Lower lobe of right lung (tissue), 2 donors: ENCODE data around the gene TMEM175. TPM values are rescaled to one million over a fixed set of nuclear protein-coding genes. Genes with fewer than 3 reads are reported as not detected.
A peak's percentile ranks its signal among the peaks of the same experiment; 100 is the strongest.
"Not testable (repeated sequence)": the region's sequence is repeated elsewhere in the genome, so short reads cannot be mapped to it uniquely, and the experiment has no call there.

ENCODE experiments used
- ATAC-seq, 2 donors: fragments of 200-7000 bp; cut with Tn5 transposase; one replicate each; pipeline ENCODE4 v1.9.1; 2020 to 2022; ENCODE audit warnings: mild to moderate bottlenecking in 2 of 2, moderate library complexity in 2 of 2
- DNase-seq: peaks from one replicate; pipeline ENCODE4 v3.0.0-alpha.2; 2020
- H3K27ac ChIP-seq: fragments of 200-600 bp; one replicate; pipeline ENCODE4 v1.8.0; 2022
- H3K27me3 ChIP-seq: fragments of 200-600 bp; one replicate; pipeline ENCODE4 v1.8.0; 2022; ENCODE audit warnings: low read depth
- H3K36me3 ChIP-seq: fragments of 200-600 bp; one replicate; pipeline ENCODE4 v1.8.0; 2022; ENCODE audit warnings: mild to moderate bottlenecking
- H3K4me1 ChIP-seq: fragments of 200-600 bp; one replicate; pipeline ENCODE4 v1.8.0; 2022
- H3K4me3 ChIP-seq: fragments of 200-600 bp; one replicate; pipeline ENCODE4 v1.8.0; 2022; ENCODE audit warnings: mild to moderate bottlenecking
- H3K9me3 ChIP-seq: fragments of 200-600 bp; one replicate; pipeline ENCODE4 v1.8.0; 2022
- intact Hi-C: fragments of 100-400 bp; cut with DNase I; formaldehyde crosslinking; loops from one replicate; pipeline ENCODE4 v1.11.0; 2022
- total RNA-seq: library from RNA; stranded (reverse); fragmentation: NEBNext Ultra II Directional; extraction: Animal tissue kit (Norgen Biotek cat#: 25700); gene quantifications from one replicate; pipeline ENCODE4 v1.2.1, GENCODE V29; 2021
- TF ChIP-seq, protein P1 (sequence below): fragments of 200-600 bp; IDR thresholded peaks from one replicate; pipeline ENCODE4 v1.8.0; 2022; ENCODE audit warnings: antibody characterized with exemption, mild to moderate bottlenecking
- donor health status: DM: no; HTN: yes; CAD: no; lungs with severe emphysema.

The TMEM175 gene
- total RNA-seq, 1 donor from 2014 or later: 45.3 TPM

GRCh38 chr4:929096-929765 is 3.0 kb upstream of the TMEM175 start:
- peaks cover 4% of the 10 kb centered on the region for H3K36me3 ChIP-seq
- DNase-seq: no peak
- no peaks in the 10 kb centered on the region for H3K9me3 ChIP-seq
- peaks cover 45% of the 10 kb centered on the region for H3K4me1 ChIP-seq
- no peak overlapping the region for H3K27ac ChIP-seq
- H3K27me3 ChIP-seq: no peaks in the 10 kb centered on the region
- TF ChIP-seq, protein P1, sequence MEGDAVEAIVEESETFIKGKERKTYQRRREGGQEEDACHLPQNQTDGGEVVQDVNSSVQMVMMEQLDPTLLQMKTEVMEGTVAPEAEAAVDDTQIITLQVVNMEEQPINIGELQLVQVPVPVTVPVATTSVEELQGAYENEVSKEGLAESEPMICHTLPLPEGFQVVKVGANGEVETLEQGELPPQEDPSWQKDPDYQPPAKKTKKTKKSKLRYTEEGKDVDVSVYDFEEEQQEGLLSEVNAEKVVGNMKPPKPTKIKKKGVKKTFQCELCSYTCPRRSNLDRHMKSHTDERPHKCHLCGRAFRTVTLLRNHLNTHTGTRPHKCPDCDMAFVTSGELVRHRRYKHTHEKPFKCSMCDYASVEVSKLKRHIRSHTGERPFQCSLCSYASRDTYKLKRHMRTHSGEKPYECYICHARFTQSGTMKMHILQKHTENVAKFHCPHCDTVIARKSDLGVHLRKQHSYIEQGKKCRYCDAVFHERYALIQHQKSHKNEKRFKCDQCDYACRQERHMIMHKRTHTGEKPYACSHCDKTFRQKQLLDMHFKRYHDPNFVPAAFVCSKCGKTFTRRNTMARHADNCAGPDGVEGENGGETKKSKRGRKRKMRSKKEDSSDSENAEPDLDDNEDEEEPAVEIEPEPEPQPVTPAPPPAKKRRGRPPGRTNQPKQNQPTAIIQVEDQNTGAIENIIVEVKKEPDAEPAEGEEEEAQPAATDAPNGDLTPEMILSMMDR: no peak
- intact Hi-C loops: no loop called here
- ATAC-seq: no peak
- no peak overlapping the region for H3K4me3 ChIP-seq

- no peaks in the 10 kb centered on the region for H3K27me3 ChIP-seq
- DNase-seq (no peak), ATAC-seq (no peak)
- peaks cover 4% of the 10 kb centered on the region for H3K36me3 ChIP-seq
- no peaks in the 10 kb centered on the region for H3K9me3 ChIP-seq
- H3K4me1 ChIP-seq: peaks cover 41% of the 10 kb centered on the region
- H3K4me3 ChIP-seq: peak overlapping the region; percentile 97
- H3K27ac ChIP-seq: no peak overlapping the region
- intact Hi-C loops: no loop called here
- TF ChIP-seq, protein P1: no peak
Measured at GRCh38 chr4:930028-930551, 2.2 kb upstream of the TMEM175 start.

- H3K4me1 ChIP-seq: peaks cover 39% of the 10 kb centered on the region
Measured at GRCh38 chr4:930827-931193, 1.4 kb upstream of the TMEM175 start.

GRCh38 chr4:931194-931959 is 883 bp upstream of the TMEM175 start:
- no peaks in the 10 kb centered on the region for H3K27me3 ChIP-seq
- peak; percentile 20 to 25 for ATAC-seq
- H3K4me3 ChIP-seq: peak overlapping the region; percentile 97
- intact Hi-C loops: no loop called here
- TF ChIP-seq, protein P1: no peak
- H3K36me3 ChIP-seq: peaks cover 2% of the 10 kb centered on the region
- H3K27ac ChIP-seq: peak overlapping the region; percentile 96
- H3K4me1 ChIP-seq: peaks cover 34% of the 10 kb centered on the region
- DNase-seq: no peak
- H3K9me3 ChIP-seq: no peaks in the 10 kb centered on the region

More at GRCh38 chr4:930827-931193, 1.4 kb upstream of the TMEM175 start:
- intact Hi-C loops: no loop called here
- peaks cover 4% of the 10 kb centered on the region for H3K36me3 ChIP-seq
- H3K27ac ChIP-seq: peak overlapping the region; percentile 96
- no peak for DNase-seq
- H3K27me3 ChIP-seq: no peaks in the 10 kb centered on the region
- no peak for ATAC-seq
- H3K9me3 ChIP-seq: no peaks in the 10 kb centered on the region
- H3K4me3 ChIP-seq: peak overlapping the region; percentile 97
- TF ChIP-seq, protein P1: no peak

GRCh38 chr4:932713-933070 is 432 bp downstream of the TMEM175 start:
- peak in 1 of 2 donors; percentile 17 for ATAC-seq
- intact Hi-C loops: no loop called here

DNA sequence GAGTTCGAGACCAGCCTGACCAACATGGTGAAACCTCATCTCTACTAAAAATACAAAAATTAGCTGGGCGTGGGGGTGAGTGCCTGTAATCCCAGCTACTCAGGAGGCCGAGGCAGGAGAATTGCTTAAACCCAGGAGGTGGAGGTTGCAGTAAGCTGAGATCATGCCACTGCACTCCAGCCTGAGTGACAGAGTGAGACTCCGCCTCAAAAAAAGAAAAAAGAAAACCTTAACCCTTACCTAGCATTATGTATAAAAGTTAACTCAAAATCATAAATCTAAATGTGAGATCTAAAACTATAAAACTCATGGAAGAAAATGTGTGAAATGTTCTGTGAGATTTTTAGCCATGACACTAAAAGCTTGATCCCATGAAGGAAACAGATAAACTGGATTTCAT is 7.2 kb downstream of the TMEM175 start:
- H3K4me1 ChIP-seq, intact Hi-C loops, H3K27ac ChIP-seq, H3K27me3 ChIP-seq, DNase-seq, H3K9me3 ChIP-seq, ATAC-seq, H3K36me3 ChIP-seq, H3K4me3 ChIP-seq: not testable (repeated sequence)

More at GRCh38 chr4:932713-933070, 432 bp downstream of the TMEM175 start:
- no peak for DNase-seq
- no peaks in the 10 kb centered on the region for H3K27me3 ChIP-seq
- H3K27ac ChIP-seq: peak overlapping the region; percentile 96
- H3K9me3 ChIP-seq: no peaks in the 10 kb centered on the region
- no peaks in the 10 kb centered on the region for H3K36me3 ChIP-seq
- peaks cover 32% of the 10 kb centered on the region for H3K4me1 ChIP-seq
- TF ChIP-seq, protein P1: no peak
- peak overlapping the region; percentile 97 for H3K4me3 ChIP-seq
